Measurements from ENCODE around the gene ZNF423.

The ZNF423 gene

DNA sequence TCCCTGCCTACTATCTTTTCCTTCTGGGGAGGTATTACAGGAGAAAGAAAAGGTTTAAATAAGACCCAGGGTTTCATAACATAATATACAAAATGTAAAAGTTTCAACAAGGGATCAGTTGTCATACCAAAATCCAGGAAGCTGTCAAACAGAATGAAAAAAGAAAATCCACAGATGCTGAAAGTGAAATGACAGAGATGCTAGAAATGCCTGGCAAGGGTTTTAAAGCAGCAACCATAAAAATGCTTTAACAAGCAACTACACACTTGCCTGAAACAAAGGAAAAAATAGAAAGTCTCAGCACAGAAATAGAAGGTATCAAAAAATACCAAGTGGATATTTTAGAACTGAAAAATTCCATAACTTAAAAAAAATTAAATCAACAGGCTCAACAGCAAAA, 377.3 kb downstream of the ZNF423 start:
- H3K9me3 ChIP-seq = no peaks in the 10 kb centered on the region
- DNase-seq = no peak
- H3K36me3 ChIP-seq = no peaks in the 10 kb centered on the region
- H3K27ac ChIP-seq = no peak overlapping the region
- TF ChIP-seq, protein P1, sequence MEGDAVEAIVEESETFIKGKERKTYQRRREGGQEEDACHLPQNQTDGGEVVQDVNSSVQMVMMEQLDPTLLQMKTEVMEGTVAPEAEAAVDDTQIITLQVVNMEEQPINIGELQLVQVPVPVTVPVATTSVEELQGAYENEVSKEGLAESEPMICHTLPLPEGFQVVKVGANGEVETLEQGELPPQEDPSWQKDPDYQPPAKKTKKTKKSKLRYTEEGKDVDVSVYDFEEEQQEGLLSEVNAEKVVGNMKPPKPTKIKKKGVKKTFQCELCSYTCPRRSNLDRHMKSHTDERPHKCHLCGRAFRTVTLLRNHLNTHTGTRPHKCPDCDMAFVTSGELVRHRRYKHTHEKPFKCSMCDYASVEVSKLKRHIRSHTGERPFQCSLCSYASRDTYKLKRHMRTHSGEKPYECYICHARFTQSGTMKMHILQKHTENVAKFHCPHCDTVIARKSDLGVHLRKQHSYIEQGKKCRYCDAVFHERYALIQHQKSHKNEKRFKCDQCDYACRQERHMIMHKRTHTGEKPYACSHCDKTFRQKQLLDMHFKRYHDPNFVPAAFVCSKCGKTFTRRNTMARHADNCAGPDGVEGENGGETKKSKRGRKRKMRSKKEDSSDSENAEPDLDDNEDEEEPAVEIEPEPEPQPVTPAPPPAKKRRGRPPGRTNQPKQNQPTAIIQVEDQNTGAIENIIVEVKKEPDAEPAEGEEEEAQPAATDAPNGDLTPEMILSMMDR (IDR thresholded peaks at IDR 0.05) = no peak
- H3K27me3 ChIP-seq = peaks cover 0 to 8% of the 10 kb centered on the region in 2 donors
- intact Hi-C loops (cut with DNase I; ENCODE audit: low total_unique reads) = no loop called here
- H3K4me3 ChIP-seq = no peak overlapping the region
- H3K4me1 ChIP-seq = peaks cover 0 to 10% (median 3%) of the 10 kb centered on the region in 4 donors

DNA sequence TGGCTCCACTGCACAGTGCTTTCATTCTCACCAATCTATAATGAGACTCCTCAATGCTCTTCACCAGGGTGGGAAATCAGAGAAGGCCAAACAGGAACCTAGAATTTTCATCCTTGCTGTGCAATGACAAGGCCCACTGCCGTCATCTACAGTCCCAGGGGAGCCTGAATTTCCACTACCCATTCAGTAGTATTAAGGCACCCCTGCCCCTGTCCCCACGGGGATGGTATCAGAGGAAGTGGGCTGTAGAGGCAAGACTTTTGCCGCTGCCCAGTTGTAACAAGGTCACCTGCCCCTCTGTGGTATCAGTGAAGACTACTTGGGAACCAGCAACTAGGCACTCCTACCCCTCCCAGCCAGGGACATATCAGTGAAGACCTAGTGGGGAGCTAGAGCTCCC, 377.8 kb downstream of the ZNF423 start:
- peak in 1 of 2 donors; percentile 39 for DNase-seq
- intact Hi-C loops (cut with DNase I; ENCODE audit: low total_unique reads) = no loop called here

DNA sequence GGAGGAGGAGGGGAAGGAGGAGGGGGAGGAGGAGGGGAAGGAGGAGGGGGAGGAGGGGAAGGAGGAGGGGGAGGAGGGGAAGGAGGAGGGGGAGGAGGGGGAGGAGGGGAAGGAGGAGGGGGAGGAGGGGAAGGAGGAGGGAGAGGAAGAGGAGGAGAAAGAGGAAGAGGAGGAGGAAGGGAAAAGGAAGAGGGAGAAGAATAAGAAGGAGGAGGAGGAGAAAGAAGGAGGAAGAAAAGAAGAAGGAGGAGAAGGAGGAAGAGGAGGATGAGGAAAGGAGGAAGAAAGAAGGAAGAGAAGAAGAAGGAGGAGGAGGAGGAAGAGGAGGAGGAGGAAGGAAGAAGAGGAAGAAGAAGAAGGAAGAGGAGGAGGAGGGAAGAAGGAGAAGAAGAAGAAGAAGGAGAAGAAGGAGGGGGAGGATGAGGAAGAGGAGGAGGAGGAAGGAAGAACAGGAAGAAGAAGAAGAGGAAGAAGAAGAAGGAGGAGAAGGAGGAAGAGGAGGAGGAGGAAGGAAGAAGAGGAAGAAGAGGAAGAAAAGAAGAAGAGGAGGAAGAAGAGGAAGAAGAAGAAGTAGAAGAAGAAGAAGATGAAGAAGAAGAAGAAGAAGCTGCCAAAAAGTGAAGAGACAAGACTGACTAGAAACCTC, 378.5 kb downstream of the ZNF423 start:
- Histone ChIP-seq H3K27me3 (peaks cover 0 to 5% of the 10 kb centered on the region in 2 donors), H3K4me3 (no peak overlapping the region), H3K36me3 (no peaks in the 10 kb centered on the region), H3K27ac (no peak overlapping the region), H3K9me3 (no peaks in the 10 kb centered on the region), H3K4me1 (peaks cover 0 to 10% (median 2%) of the 10 kb centered on the region in 4 donors)
- DNase-seq = no peak
- TF ChIP-seq, protein P1 (IDR thresholded peaks at IDR 0.05) = no peak
- intact Hi-C loops (cut with DNase I; ENCODE audit: low total_unique reads) = no loop called here

More for the DNA sequence above, 377.8 kb downstream of the ZNF423 start:
- Histone ChIP-seq H3K27me3 (peaks cover 0 to 8% of the 10 kb centered on the region in 2 donors), H3K36me3 (no peaks in the 10 kb centered on the region), H3K4me1 (peaks cover 0 to 10% (median 2%) of the 10 kb centered on the region in 4 donors), H3K4me3 (no peak overlapping the region), H3K9me3 (no peaks in the 10 kb centered on the region), H3K27ac (no peak overlapping the region)
- TF ChIP-seq, protein P1 (IDR thresholded peaks at IDR 0.05) = no peak

DNA sequence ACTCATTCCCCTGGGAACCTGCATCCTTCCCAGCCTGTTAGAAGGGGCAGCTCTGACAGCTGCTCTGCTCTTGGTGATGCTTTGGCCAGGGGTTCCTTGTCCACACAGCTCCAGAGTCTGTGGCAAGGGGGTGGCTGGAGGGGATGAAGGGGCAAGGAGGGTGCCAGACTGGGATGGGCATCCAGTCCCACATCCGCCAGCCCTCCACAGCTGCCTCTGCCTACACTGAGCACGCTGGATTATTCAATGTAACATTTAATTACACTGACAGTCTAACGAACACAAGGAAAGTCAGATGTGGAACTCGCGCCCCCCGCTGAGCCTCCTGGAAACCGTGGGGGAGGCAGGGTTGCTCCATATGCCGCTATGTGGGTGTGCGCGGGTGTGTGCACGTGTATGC, 381.2 kb downstream of the ZNF423 start:
- H3K27me3 ChIP-seq = peaks cover 0 to 5% of the 10 kb centered on the region in 2 donors
- no peak overlapping the region for H3K4me3 ChIP-seq
- H3K4me1 ChIP-seq = peaks cover 0 to 10% (median 2%) of the 10 kb centered on the region in 4 donors
- peak; percentile 5 to 29 for DNase-seq
- TF ChIP-seq, protein P1 (IDR thresholded peaks at IDR 0.05) = no peak
- H3K9me3 ChIP-seq = no peaks in the 10 kb centered on the region
- H3K36me3 ChIP-seq = no peaks in the 10 kb centered on the region
- H3K27ac ChIP-seq = no peak overlapping the region
- intact Hi-C loops (cut with DNase I; ENCODE audit: low total_unique reads) = no loop called here

DNA sequence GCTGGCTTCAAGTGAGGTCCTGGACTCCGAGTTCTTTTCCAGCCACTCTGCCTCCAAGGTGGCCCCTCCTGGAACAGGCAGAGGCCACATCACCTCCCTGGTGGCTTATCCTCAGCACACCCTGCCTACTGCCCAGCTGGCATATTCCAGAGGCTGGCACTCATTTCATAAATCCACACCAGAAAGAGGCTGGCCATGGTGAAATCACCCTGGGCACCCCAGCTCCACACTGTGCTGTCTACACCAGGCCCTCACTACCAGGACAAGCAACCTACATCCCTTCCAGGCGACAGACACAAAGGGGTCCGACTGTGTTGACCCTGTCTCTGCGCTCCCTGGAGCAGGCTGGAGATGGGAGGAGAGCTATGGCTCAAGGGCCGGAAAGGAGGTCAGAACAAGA, 382.1 kb downstream of the ZNF423 start:
- no peaks in the 10 kb centered on the region for H3K36me3 ChIP-seq
- intact Hi-C loops (cut with DNase I; ENCODE audit: low total_unique reads) = no loop called here
- H3K27ac ChIP-seq = no peak overlapping the region
- peak; percentile 14 to 44 for DNase-seq
- no peaks in the 10 kb centered on the region for H3K9me3 ChIP-seq
- peaks cover 0 to 10% (median 2%) of the 10 kb centered on the region in 4 donors for H3K4me1 ChIP-seq
- H3K27me3 ChIP-seq = peaks cover 0 to 5% of the 10 kb centered on the region in 2 donors
- H3K4me3 ChIP-seq = no peak overlapping the region
- TF ChIP-seq, protein P1 (IDR thresholded peaks at IDR 0.05) = no peak

All from tibial artery (tissue), 4 donors.